H1 (cell line): ENCODE data around the gene RAB3D. TPM values are rescaled to one million over a fixed set of nuclear protein-coding genes. Genes with fewer than 3 reads are reported as not detected.

Source experiments
- CHD7 ChIP-seq: fragments of 300-600 bp; sonication (generic); IDR thresholded peaks from 2 replicates; pipeline ENCODE4 v1.7.1; 2012; ENCODE audit warnings: low read length, moderate library complexity, mild to moderate bottlenecking, inconsistent platforms; ENCODE audit not compliant: insufficient replicate concordance
- KDM4A ChIP-seq: IDR thresholded peaks from one replicate; pipeline ENCODE4 v1.7.1; 2012; ENCODE audit warnings: low read depth, mild to moderate bottlenecking, moderate library complexity, low read length, inconsistent platforms; ENCODE audit not compliant: severe bottlenecking
- RAD21 ChIP-seq, 2 experiments: IDR thresholded peaks in 1 of 2; conservative IDR thresholded peaks in 1 of 2; 2 replicates each; pipeline ENCODE4 v1.6.1; 2011; ENCODE audit warnings: low read depth in 2 of 2, low read length in 2 of 2, improper control_type of control experiment in 1 of 2, inconsistent platforms in 1 of 2, mild to moderate bottlenecking in 1 of 2, moderate library complexity in 1 of 2
- RNF2 ChIP-seq: fragments of 200-900, 300-1000 bp; sonication (generic); IDR thresholded peaks from 2 replicates; pipeline ENCODE4 v1.7.1; 2016; ENCODE audit warnings: borderline replicate concordance, low read depth, mild to moderate bottlenecking, antibody characterized with exemption, low read length; ENCODE audit not compliant: poor library complexity, severe bottlenecking; ENCODE audit errors: missing control alignments
- RXRA ChIP-seq: IDR thresholded peaks from 2 replicates; pipeline ENCODE4 v1.6.1; 2011; ENCODE audit warnings: low read depth, mild to moderate bottlenecking, low read length, moderate library complexity; ENCODE audit not compliant: insufficient read depth
- SP1 ChIP-seq: IDR thresholded peaks from 2 replicates; pipeline ENCODE4 v1.6.1; 2011; ENCODE audit warnings: low read depth, low read length
- SRF ChIP-seq: IDR thresholded peaks from 2 replicates; pipeline ENCODE4 v1.6.1; 2011; ENCODE audit warnings: mild to moderate bottlenecking, low read depth, low read length, moderate library complexity
- SUZ12 ChIP-seq: fragments of 200-600 bp; sonication (generic); IDR thresholded peaks from 2 replicates; pipeline ENCODE4 v1.6.1; 2012; ENCODE audit warnings: mild to moderate bottlenecking, inconsistent platforms, low read length, moderate library complexity, mixed read lengths
- TAF7 ChIP-seq: optimal IDR thresholded peaks from 2 replicates; pipeline ENCODE3; 2011; ENCODE audit warnings: low read depth, mild to moderate bottlenecking, inconsistent platforms, low read length, moderate library complexity, borderline replicate concordance
- TBP ChIP-seq: IDR thresholded peaks from 2 replicates; pipeline ENCODE4 v1.6.1; 2011; ENCODE audit warnings: low read depth, low read length, improper control_type of control experiment
- ZNF274 ChIP-seq: IDR thresholded peaks from 2 replicates; pipeline ENCODE4 v1.7.0; 2012; ENCODE audit warnings: low read length, borderline replicate concordance; ENCODE audit errors: extremely low read depth
- polyA plus RNA-seq, 7 experiments: library from polyadenylated mRNA; depleted of rRNA in 3 of 7; stranded (reverse) in 5 of 7; unstranded in 2 of 7; fragments of >200 nt in 5 of 7; fragments of 200-250 nt in 2 of 7; gene quantifications; 1 replicate in 5 of 7; 2 replicates in 1 of 7; 4 replicates in 1 of 7; pipeline versions ENCODE4 v1.2.1 to v1.2.3, GENCODE V29; 2011 to 2013; ENCODE audit warnings: missing spikeins in 2 of 7, mixed read lengths in 2 of 7
- total RNA-seq: library from RNA; stranded (reverse); fragmentation: NEBNext Ultra II Directional; extraction: Animal tissue kit (Norgen Biotek cat#: 25700); gene quantifications from 2 replicates; pipeline ENCODE4 v1.2.1, GENCODE V29; 2021

Gene RAB3D
- total and polyA plus RNA-seq, 2 of the 8 experiments (the other 6 are each of a cell fraction or from before 2014, with no cell fraction given): 17.8 to 23.8 TPM

GRCh38 chr19:11291991-11292390 is 47.5 kb downstream of the RAB3D start (continued):
- TF ChIP-seq CHD7 (no peak), KDM4A (no peak), TAF7 (no peak), ZNF274 (no peak), RNF2 (no peak), RAD21 (IDR thresholded peaks at IDR 0.05 in 1 of 2, conservative IDR thresholded peaks at IDR 0.05 in 1 of 2; ENCODE audit: low read depth in 2 of 2, low read length in 2 of 2) (no peak), RXRA (no peak), SP1 (no peak), SRF (no peak), SUZ12 (no peak), TBP (no peak)
- TF ChIP-seq, all 59 proteins: peak for 0
